Testis (tissue), 3 donors: Measurements from ENCODE around the gene NTM. TPM values are rescaled to one million over a fixed set of nuclear protein-coding genes. Genes with fewer than 3 reads are reported as not detected.

Source experiments
- DNase-seq: peaks from one replicate; pipeline ENCODE4 v3.0.0-alpha.2; 2019
- H3K27ac ChIP-seq, 2 donors: fragments of 200-600 bp; sonication (generic); one replicate each; pipeline ENCODE4 v1.5.1; 2019
- H3K27me3 ChIP-seq: fragments of 200-600 bp; sonication (generic); one replicate; pipeline ENCODE4 v1.5.1; 2019
- H3K36me3 ChIP-seq: fragments of 200-600 bp; sonication (generic); one replicate; pipeline ENCODE4 v1.5.1; 2017; ENCODE audit warnings: low read depth; ENCODE audit errors: missing control alignments
- H3K4me1 ChIP-seq: fragments of 200-600 bp; sonication (generic); one replicate; pipeline ENCODE4 v1.5.1; 2019
- H3K4me3 ChIP-seq, 2 donors: fragments of 200-600 bp; sonication (generic); one replicate each; pipeline ENCODE4 v1.5.1; 2017 to 2019
- H3K9me3 ChIP-seq: fragments of 200-600 bp; sonication (generic); one replicate; pipeline ENCODE4 v1.5.1; 2017
- POLR2A ChIP-seq: fragments of 450-650 bp; IDR thresholded peaks from one replicate; pipeline ENCODE4 v1.6.1; 2017; ENCODE audit warnings: antibody characterized with exemption, mild to moderate bottlenecking, moderate library complexity
- WGBS, 2 donors: methylation state at CpG; one replicate each; pipeline ENCODE4 v1.1.5; 2018; 5-methylcytosine and 5-hydroxymethylcytosine counted together
- intact Hi-C: fragments of 100-400 bp; cut with DNase I; formaldehyde crosslinking; loops from one replicate; pipeline ENCODE4 v1.15.1; 2023; ENCODE audit warnings: low total_unique reads
- polyA plus RNA-seq: library from polyadenylated mRNA; stranded (reverse); fragments of 350-450 nt; fragmentation: Illumina TruSeq; extraction: RNeasy Lipid Tissue Mini Kit (QIAGEN cat#74804); gene quantifications from one replicate; pipeline ENCODE4 v1.2.3, GENCODE V29; 2014; ENCODE audit warnings: low read depth, low replicate concordance; ENCODE audit not compliant: insufficient read depth
- total RNA-seq, 2 donors: library from RNA; depleted of rRNA; stranded (reverse); fragments of >200 nt; gene quantifications; one replicate each; pipeline ENCODE4 v1.2.3, GENCODE V29; 2016
- TF ChIP-seq, protein P1 (sequence below), 3 experiments: fragments of 450-650 bp in 2 of 3; fragments of 200-600 bp in 1 of 3; sonication (generic) in 1 of 3; IDR thresholded peaks; one replicate each; pipeline ENCODE4 v1.5.1; 2016 to 2019; ENCODE audit warnings: antibody characterized with exemption in 3 of 3, mild to moderate bottlenecking in 2 of 3, moderate library complexity in 1 of 3

NTM gene
- total and polyA plus RNA-seq, 3 donors from 2014 or later: 1.7 to 4.5 (median 1.8) TPM

DNA sequence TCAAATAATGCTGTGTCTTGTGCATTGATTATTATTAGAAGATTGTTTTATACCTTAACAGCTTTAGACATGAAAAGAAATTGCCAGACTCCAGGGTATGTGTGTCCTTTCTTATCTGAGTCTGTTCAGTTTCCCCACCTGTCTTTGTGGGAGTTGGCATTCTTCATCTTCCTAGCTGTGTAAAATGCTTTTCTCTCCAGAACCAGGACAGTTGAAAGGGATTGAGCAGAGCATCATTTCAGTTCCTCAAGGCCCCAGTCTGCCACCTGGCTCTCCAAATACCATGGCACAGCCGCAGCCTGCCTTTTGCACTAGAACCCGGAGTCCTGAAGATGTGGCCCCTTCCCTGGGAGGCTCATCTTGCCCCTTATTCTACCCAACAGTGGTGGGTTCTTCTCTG is 851.9 kb downstream of the NTM start:
- WGBS, 2 donors: 70 to 92% methylated on average over 2 of the region's 2 CpGs
- no peaks in the 10 kb centered on the region for H3K27me3 ChIP-seq
- no peaks in the 10 kb centered on the region for H3K4me1 ChIP-seq
- H3K9me3 ChIP-seq: no peaks in the 10 kb centered on the region
- no peak for TF ChIP-seq POLR2A
- TF ChIP-seq, protein P1, sequence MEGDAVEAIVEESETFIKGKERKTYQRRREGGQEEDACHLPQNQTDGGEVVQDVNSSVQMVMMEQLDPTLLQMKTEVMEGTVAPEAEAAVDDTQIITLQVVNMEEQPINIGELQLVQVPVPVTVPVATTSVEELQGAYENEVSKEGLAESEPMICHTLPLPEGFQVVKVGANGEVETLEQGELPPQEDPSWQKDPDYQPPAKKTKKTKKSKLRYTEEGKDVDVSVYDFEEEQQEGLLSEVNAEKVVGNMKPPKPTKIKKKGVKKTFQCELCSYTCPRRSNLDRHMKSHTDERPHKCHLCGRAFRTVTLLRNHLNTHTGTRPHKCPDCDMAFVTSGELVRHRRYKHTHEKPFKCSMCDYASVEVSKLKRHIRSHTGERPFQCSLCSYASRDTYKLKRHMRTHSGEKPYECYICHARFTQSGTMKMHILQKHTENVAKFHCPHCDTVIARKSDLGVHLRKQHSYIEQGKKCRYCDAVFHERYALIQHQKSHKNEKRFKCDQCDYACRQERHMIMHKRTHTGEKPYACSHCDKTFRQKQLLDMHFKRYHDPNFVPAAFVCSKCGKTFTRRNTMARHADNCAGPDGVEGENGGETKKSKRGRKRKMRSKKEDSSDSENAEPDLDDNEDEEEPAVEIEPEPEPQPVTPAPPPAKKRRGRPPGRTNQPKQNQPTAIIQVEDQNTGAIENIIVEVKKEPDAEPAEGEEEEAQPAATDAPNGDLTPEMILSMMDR (IDR thresholded peaks at IDR 0.05): no peak
- H3K27ac ChIP-seq: no peak overlapping the region
- H3K4me3 ChIP-seq: no peak overlapping the region
- no peaks in the 10 kb centered on the region for H3K36me3 ChIP-seq
- intact Hi-C loops: no loop called here
- no peak for DNase-seq

GRCh38 chr11:132226522-132226921 is 856.1 kb downstream of the NTM start:
- H3K36me3 ChIP-seq: no peaks in the 10 kb centered on the region

DNA sequence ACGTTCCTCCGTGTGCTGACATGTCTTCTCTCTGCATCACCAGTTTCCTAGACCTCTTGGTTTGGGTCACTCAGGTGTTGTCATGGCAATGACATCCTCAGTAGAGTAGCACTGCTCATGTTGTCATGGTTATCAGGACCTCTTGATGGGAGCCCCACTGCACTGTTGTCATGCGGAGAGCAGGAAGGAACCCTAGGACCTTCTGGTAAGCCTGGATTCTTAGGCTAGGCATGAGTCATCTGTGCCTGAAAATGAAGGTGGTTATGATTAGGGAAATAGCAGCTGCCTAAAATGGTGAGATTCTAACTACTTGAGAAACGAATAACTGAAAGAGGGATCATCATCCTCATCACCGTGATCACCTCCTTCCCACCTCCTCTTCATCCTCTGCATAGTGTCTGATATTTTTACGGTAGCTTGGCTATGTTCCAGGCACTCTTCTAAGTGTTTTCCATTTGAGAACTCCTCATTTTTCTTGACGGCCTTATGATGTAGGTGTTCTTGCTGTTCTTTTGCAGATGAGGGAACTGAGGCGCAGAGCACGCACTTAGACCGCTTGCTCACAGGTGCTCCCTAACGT is 858.4 kb downstream of the NTM start:
- no peak for DNase-seq
- intact Hi-C loops: no loop called here

More at GRCh38 chr11:132226522-132226921, 856.1 kb downstream of the NTM start:
- Histone ChIP-seq H3K9me3 (no peaks in the 10 kb centered on the region), H3K4me3 (no peak overlapping the region), H3K27me3 (no peaks in the 10 kb centered on the region), H3K4me1 (no peaks in the 10 kb centered on the region), H3K27ac (no peak overlapping the region)
- intact Hi-C loops: no loop called here
- TF ChIP-seq, protein P1 (IDR thresholded peaks at IDR 0.05): no peak
- no peak for TF ChIP-seq POLR2A
- no peak for DNase-seq
- 86 to 92% methylated on average over 4 of the region's 4 CpGs for WGBS, 2 donors

GRCh38 chr11:132231656-132232347 is 861.4 kb downstream of the NTM start:
- no peaks in the 10 kb centered on the region for H3K27me3 ChIP-seq
- no peak overlapping the region for H3K27ac ChIP-seq
- 46 to 60% methylated on average over 13 of the region's 13 CpGs for WGBS, 2 donors
- H3K9me3 ChIP-seq: no peaks in the 10 kb centered on the region
- no peak for TF ChIP-seq POLR2A
- TF ChIP-seq, protein P1 (IDR thresholded peaks at IDR 0.05): no peak
- DNase-seq: no peak
- H3K36me3 ChIP-seq: no peaks in the 10 kb centered on the region
- H3K4me1 ChIP-seq: no peaks in the 10 kb centered on the region
- intact Hi-C loops: no loop called here
- no peak overlapping the region for H3K4me3 ChIP-seq

More for the DNA sequence above, 858.4 kb downstream of the NTM start:
- 92% methylated on average over 11 of the region's 11 CpGs for WGBS, 2 donors
- no peaks in the 10 kb centered on the region for H3K4me1 ChIP-seq
- H3K27me3 ChIP-seq: no peaks in the 10 kb centered on the region
- no peak overlapping the region for H3K27ac ChIP-seq
- H3K36me3 ChIP-seq: no peaks in the 10 kb centered on the region
- no peaks in the 10 kb centered on the region for H3K9me3 ChIP-seq
- TF ChIP-seq, protein P1 (IDR thresholded peaks at IDR 0.05): no peak
- H3K4me3 ChIP-seq: no peak overlapping the region

DNA sequence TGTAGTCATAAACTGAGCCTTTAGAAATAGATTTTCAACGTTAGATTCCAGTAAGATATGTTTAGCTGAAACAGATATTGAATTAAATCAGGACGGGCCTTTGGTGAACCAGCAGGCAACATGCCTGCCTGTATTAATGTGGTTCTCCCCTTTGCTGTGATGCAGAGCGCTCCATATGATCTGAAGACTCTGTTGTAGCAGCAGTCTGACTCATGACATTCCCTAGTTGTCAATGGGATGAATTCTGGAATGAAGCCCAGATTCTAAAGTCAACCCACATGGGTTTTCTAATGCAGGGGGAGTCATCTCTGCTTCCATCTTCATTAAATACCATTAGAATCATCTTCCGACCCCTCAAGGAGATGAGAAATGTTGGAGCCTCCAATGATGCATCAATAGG is 864.5 kb downstream of the NTM start:
- intact Hi-C loops: no loop called here
- H3K4me1 ChIP-seq: no peaks in the 10 kb centered on the region
- H3K36me3 ChIP-seq: no peaks in the 10 kb centered on the region
- 86 to 88% methylated on average over 4 of the region's 4 CpGs for WGBS, 2 donors
- no peaks in the 10 kb centered on the region for H3K9me3 ChIP-seq
- no peak overlapping the region for H3K27ac ChIP-seq
- no peak for DNase-seq
- no peaks in the 10 kb centered on the region for H3K27me3 ChIP-seq
- TF ChIP-seq, protein P1 (IDR thresholded peaks at IDR 0.05): no peak
- TF ChIP-seq POLR2A: no peak
- H3K4me3 ChIP-seq: no peak overlapping the region
